Activated CD4-positive, CD25-positive, alpha-beta regulatory T cell treated with anti-CD3 and anti-CD28 coated beads, Interleukin-2, amount 50 U/mL, for 24 hours (primary cell): ENCODE results near the gene KCNJ6.
"Not testable (repeated sequence)": the region's sequence is repeated elsewhere in the genome, so short reads cannot be mapped to it uniquely, and the experiment has no call there.

Experiments
- ATAC-seq, 2 donors: fragments of 150-1000 bp; cut with Tn5 transposase; one replicate each; pipeline ENCODE4 v1.10.0; 2021; ENCODE audit warnings: mild to moderate bottlenecking in 1 of 2, moderate library complexity in 1 of 2

KCNJ6 gene

GRCh38 chr21:37916310-37917051 is at the start of gene KCNJ6:
Gene KCNJ6 (minus strand): TSS chr21:37916457. CDS start chr21:37840682, 75,775 bp downstream.
- ATAC-seq, result no peak

GRCh38 chr21:37965088-37965805 is 49.0 kb upstream of the KCNJ6 start:
- no peak for ATAC-seq

- no peak for ATAC-seq
These were observed 42.3 kb upstream of the KCNJ6 start for GRCh38 chr21:37958537-37958936.

- no peak for ATAC-seq
These were observed 40.5 kb upstream of the KCNJ6 start for GRCh38 chr21:37956772-37957171.

- no peak for ATAC-seq
These were observed 28.8 kb upstream of the KCNJ6 start for GRCh38 chr21:37945036-37945435.

- no peak for ATAC-seq
These were observed 28.2 kb upstream of the KCNJ6 start for GRCh38 chr21:37944496-37944895.

GRCh38 chr21:37940691-37941090 is 24.4 kb upstream of the KCNJ6 start:
- no peak for ATAC-seq

GRCh38 chr21:37939838-37940237 is 23.6 kb upstream of the KCNJ6 start:
- no peak for ATAC-seq

GRCh38 chr21:37939251-37939650 is 23.0 kb upstream of the KCNJ6 start:
- no peak for ATAC-seq

GRCh38 chr21:37937668-37938067 is 21.4 kb upstream of the KCNJ6 start:
- no peak for ATAC-seq

GRCh38 chr21:37936010-37936785 is 19.9 kb upstream of the KCNJ6 start:
- no peak for ATAC-seq

GRCh38 chr21:37932936-37933335 is 16.7 kb upstream of the KCNJ6 start:
- ATAC-seq, result no peak

GRCh38 chr21:37927711-37928110 is 11.5 kb upstream of the KCNJ6 start:
- no peak for ATAC-seq

GRCh38 chr21:37921091-37921490 is 4.8 kb upstream of the KCNJ6 start:
- no peak for ATAC-seq

- ATAC-seq, result not testable (repeated sequence)
These were observed 4.0 kb upstream of the KCNJ6 start for GRCh38 chr21:37920302-37920701.

- no peak for ATAC-seq
These were observed 1.4 kb upstream of the KCNJ6 start for GRCh38 chr21:37917612-37918011.

GRCh38 chr21:37915941-37916309 is 332 bp downstream of the KCNJ6 start:
- no peak for ATAC-seq

- no peak for ATAC-seq
These were observed 753 bp downstream of the KCNJ6 start for GRCh38 chr21:37915497-37915911.

GRCh38 chr21:37912616-37913015 is 3.6 kb downstream of the KCNJ6 start:
- no peak for ATAC-seq

- no peak for ATAC-seq
These were observed 6.3 kb downstream of the KCNJ6 start for GRCh38 chr21:37909936-37910335.

- no peak for ATAC-seq
These were observed 7.6 kb downstream of the KCNJ6 start for GRCh38 chr21:37908691-37909090.

GRCh38 chr21:37907076-37907475 is 9.2 kb downstream of the KCNJ6 start:
- no peak for ATAC-seq

- ATAC-seq, result no peak
These were observed 11.0 kb downstream of the KCNJ6 start for GRCh38 chr21:37905291-37905690.

- no peak for ATAC-seq
These were observed 11.4 kb downstream of the KCNJ6 start for GRCh38 chr21:37904856-37905255.
